Left forelimb (tissue), 1 donor: Measurements from ENCODE around the gene NKAP.
"Not testable (repeated sequence)": the region's sequence is repeated elsewhere in the genome, so short reads cannot be mapped to it uniquely, and the experiment has no call there.

Source experiments
- DNase-seq: peaks from one replicate; pipeline ENCODE4 v3.0.0-alpha.2; 2018; ENCODE audit warnings: low spot score

Gene NKAP

DNA sequence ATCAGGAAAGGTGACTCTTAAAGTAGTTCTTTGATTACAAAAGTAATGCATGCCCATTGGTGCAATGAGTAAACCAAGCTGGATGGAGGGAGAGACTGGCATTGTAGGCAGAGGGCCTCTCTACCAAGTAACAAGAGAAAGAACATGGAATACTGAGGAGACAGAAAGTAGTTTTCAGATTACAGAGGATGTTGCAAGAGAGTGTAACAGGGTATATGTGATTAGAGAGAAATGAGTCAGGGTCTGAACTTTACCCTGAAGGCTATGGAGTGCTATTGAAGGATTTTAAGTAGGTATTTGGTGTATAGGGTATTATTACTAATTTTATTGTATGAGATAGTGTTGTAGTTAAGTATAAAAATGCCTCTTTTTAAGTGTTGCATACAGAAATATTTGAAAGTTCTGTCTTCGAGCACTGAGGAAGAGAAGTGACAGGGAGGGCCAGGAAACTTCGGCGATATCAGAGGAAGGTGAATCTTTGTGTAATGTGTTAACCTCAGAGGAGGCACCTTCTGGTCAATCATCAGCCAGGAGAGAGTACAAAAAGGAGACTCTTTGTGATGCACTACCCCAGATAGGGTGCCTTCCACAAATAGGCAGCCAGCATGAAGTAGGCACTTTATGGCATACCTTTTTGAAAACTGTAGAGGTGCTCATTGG is 8.2 kb downstream of the NKAP start:
- no peak for DNase-seq

- not testable (repeated sequence) for DNase-seq
Observed at GRCh38 chrX:119922391-119922790, 21.2 kb downstream of the NKAP start.

DNA sequence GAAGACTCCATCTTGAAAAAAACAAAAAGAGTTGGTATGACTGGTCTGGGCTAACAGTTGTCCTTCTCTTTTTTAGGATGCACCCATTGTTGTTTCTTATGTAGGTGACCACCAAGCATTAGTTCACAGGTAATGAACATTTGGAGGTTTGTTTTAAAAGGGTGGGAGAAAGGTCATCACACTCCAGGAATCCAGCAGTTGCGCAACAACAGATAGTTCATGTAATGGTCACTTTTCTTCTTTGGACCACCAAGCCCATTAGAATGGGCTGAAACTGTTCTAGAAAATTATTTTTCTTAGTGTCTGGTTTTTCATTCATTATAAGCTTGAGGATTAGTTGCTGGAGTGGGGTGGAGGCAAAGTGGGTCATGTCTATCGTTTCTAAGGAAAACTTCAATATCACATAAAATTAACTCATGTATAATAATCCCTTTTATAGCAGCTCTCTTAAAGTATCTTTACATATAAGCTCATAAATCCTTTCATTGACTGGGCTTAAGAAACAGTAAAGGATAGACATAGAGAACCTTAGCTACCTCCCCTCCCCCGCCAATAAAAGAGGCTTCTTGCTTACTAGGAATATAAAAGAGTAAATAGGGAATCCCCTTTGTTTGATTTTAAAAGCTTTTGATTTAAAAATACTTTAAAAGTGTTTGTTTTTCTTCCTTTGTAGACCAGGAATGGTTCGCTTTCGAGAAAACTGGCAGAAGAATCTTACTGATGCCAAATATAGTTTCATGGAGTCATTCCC is 23.5 kb downstream of the NKAP start:
- no peak for DNase-seq

DNA sequence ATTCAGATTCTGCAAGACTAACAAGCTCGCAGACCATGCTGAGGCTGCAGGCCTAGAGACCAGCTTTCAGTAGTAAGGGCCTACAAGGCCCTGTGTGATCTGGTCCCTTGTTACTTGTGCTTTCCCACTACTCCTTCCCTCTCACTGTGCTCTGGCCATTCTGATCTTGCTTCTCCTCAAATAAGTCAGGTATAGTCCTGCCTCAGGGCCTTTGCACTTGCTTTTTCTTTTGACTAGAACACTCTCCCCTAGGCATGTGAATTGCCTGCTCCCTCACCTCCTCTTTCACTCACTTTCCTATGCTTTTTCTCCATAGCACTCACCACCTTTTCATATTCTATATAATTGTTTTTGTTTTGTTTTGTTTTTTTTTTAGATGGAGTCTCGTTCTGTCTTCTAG is 25.7 kb downstream of the NKAP start:
- no peak for DNase-seq

DNA sequence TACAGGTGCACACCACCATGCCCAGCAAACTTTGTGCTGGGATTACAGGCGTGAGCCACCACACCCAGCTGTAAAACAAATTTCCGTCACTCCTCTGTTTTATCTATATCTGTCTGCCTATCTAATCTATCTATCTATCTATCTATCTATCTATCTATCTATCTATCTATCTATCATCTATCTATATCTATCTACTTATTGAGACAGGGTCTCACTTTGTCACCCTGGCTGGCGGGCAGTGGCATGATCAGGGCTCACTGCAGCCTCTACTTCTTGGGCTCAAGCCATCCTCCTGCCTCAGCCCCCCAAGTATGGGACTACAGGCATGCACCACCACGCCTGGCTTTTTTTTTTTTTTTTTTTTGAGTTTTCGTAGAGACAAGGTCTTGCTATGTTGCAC is 27.2 kb downstream of the NKAP start:
- DNase-seq = no peak

DNA sequence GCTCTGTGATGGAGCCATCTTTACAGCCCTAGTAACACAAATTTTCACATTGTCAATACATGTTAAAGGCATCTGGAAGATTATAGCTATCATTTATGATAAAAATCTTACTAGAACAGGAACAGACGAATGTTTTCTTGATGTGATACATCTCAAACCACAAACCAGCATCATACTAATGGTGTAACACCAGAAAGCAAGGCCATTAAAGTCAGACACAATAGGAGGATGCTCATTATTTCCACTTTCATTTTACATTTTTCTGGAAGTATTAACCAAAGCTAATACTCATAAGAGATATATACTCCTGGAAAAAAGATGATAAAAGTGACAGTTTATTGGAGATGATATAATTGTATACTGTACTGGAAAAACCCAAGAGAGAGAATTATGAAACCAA is 42.6 kb downstream of the NKAP start:
- no peak for DNase-seq

- no peak for DNase-seq
Observed at GRCh38 chrX:119899125-119899524, 44.4 kb downstream of the NKAP start.

DNA sequence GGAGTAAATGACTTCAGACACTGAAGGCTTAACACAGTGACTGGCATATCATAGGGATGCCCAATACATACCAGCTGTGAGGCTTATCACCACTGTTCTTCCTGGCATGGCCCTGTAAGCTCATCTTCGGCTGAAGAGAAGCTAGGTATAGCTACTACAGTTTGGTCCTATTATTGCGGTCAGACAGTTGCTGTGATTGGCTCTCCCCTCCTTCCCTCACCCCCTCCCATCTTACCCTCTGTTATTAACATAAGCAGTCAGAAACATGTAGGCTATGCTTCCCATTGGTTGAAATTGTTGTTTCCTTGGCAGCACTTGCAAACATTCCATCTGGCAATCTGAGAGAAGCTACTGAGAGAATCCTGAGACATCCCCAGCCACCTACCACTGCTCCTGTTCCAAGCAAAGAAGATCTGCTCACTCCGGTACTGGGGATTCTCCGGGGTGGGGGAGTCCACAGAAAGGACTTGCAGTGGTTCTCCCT is 47.7 kb downstream of the NKAP start, which contains the start of gene AKAP14:
Gene AKAP14, plus strand, starts transcription at position 51 of the 484 bp plus-strand sequence. CDS start 7,331 bp downstream, outside the sequence.
- no peak for DNase-seq

DNA sequence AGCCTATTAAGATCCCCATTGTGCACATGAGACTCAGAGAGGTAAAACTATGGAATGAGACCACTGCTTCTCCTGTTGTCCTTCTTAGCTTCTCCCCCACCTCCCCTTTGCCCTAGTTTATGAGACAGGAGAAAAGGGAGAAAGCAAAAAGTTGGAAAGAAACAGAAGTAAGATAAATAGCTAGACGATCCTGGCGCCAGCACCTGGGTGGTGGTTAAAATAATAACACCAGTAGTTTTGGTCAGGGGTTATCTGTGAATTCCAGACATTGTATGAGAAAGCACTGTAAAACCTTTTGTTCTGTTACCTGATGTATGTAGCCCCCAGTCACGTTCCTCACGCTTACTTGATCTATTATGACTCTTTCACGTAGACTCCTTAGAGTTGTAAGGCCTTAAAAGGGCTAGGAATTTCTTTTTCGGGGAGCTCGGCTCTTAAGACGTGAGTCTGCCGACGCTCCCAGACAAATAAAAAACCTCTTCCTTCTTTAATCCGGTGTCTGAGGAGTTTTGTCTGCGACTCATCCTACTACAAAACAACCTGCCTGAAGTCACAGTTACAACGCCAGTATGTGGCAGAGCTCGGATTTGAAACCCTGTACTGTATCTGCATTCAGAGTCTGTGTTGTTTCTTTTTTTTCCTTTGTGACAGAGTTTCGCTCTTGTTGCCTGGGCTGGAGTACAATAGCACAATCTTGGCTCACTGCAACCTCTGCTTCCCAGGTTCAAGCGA is 51.4 kb downstream of the NKAP start:
- DNase-seq = not testable (repeated sequence)

- not testable (repeated sequence) for DNase-seq
Observed at GRCh38 chrX:119890626-119891025, 52.9 kb downstream of the NKAP start.

DNA sequence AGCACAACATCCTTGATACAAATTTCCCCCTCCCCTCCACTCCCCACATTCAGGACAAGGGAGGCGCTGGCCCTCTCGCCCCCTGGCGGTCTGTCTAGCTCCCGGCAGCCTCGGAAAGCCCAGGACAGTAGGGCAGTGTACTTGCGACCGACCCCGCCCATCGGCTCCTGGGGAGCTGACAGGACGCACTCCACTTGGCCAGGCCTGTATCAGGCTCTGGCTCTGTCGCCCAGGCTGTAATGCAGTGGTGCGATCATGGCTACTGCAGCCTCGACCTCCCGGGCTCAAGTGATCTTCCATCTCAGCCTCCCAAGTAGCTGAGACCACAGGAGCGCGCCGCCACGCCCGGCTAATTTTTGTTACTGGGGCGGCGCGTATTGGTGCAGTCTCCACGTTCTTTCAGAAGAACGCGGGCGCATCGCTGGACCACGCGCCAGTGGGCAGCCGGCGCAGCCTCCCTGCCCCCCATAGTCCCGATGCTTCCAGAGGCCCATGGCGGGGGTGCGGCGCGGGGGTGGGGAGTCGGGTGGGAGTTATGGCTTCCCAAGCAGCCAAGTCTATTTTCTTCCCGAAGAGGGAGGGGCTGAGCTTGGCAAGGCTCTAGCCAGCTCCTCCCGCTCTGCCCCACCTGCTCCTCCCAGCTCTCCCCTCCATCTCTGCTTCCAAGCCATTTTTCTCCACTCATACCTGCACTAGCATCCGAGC is 55.7 kb downstream of the NKAP start:
- DNase-seq = peak; percentile 64

GRCh38 chrX:119885554-119886428 is 57.8 kb downstream of the NKAP start:
- no peak for DNase-seq

DNA sequence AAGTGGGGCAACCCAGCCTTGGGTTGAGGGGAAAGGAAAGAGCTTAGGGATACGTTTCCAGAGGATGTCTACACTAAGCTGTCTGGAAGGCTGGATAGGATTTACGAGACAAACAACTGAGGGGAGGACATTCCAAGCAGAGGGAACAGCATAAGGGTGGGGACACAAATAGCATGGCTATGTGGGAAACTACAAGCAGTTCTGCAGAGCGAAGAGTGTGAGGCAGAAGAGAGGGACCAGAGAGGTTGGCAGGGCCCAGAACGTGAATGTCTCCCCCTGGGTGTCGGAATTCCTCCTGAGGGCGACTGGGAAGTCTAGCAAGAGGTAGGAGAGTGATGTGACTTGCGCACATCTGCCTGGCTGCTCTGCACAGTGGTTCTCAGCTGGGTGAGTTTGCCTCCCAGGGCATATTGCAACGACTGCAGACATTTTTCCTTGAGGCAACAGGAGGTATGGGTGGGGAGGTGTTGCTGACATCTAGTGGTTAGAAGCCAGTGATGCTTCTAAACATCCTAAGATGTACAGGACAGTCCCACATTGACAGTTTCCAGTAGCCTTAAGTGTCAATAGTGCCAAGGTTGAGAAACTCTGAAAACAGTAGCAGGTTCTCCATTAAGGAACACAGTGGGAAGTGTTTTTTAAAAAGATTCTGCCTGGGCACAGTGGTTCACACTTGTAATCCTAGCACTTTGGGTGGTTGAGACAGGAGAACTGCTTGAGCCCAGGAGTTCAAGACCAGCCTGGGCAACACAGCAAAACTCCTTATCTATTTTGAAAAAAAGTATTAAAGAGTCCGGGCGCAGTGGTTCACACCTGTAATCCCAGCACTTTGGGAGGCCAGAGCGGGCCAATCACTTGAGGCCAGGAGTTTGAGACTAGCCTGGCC is 62.8 kb downstream of the NKAP start:
- DNase-seq = no peak

DNA sequence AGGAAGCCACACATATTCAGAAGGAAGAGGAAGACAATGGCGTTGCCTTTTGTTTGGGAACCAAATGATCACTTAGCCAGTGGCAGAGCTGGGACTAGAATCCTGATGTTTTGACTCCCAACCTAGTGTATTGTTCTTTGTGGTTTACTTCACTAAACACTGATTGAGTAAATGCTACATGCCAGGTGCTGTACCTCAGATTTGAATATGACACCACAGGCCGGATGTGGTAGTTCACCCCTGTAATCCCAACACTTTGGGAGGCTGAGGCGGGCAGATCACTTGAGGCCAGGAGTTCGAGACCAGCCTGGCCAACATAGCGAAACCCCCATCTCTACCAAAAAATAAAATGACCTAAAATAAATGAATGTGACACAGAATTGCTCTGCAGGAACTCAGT is 63.5 kb downstream of the NKAP start:
- no peak for DNase-seq

GRCh38 chrX:119878740-119879139 is 64.8 kb downstream of the NKAP start:
- no peak for DNase-seq

- peak; percentile 86 for DNase-seq
Observed at GRCh38 chrX:119871599-119872395, 71.8 kb downstream of the NKAP start, which contains the start of the genes NDUFA1 and RNF113A. NDUFA1 (plus strand) TSS chrX:119871832; CDS start chrX:119871912, 80 bp downstream. RNF113A (minus strand) TSS chrX:119871733; CDS start chrX:119871613, 120 bp downstream.

DNA sequence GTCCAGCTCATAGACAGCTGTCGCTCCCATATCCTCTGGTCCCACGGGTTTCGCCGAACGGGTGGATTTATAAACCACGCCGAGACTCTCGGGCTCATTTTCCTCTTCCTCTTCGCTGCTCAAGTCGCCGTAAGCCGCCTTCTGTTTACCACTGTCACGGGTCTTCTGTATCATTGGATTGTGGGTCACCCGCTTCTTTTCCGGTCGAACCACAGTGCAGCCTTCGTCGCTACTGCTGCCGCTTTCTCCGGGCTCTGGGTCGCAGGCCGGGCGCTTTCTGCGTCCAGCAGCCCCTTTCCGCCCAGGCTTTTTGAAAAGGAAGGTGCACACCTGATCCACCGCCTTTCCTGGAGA is 72.3 kb downstream of the NKAP start:
- DNase-seq = no peak
